DOHH2 (cell line): Measurements from ENCODE around the gene AMY1B.
"Not testable (repeated sequence)": the region's sequence is repeated elsewhere in the genome, so short reads cannot be mapped to it uniquely, and the experiment has no call there.

Source experiments
- EZH2phosphoT487 ChIP-seq: fragments of 200-600 bp; sonication (generic); IDR thresholded peaks from 2 replicates; pipeline ENCODE4 v1.6.1; 2017; ENCODE audit warnings: borderline replicate concordance, mild to moderate bottlenecking, antibody characterized with exemption, low read length, moderate library complexity, mixed read lengths
- TF ChIP-seq, protein P1 (sequence below): fragments of 200-600 bp; sonication (generic); IDR thresholded peaks from one replicate; pipeline ENCODE4 v1.5.1; 2014; ENCODE audit warnings: antibody characterized with exemption, mild to moderate bottlenecking, low read depth, low read length; ENCODE audit not compliant: poor library complexity, severe bottlenecking

- TF ChIP-seq, protein P1, sequence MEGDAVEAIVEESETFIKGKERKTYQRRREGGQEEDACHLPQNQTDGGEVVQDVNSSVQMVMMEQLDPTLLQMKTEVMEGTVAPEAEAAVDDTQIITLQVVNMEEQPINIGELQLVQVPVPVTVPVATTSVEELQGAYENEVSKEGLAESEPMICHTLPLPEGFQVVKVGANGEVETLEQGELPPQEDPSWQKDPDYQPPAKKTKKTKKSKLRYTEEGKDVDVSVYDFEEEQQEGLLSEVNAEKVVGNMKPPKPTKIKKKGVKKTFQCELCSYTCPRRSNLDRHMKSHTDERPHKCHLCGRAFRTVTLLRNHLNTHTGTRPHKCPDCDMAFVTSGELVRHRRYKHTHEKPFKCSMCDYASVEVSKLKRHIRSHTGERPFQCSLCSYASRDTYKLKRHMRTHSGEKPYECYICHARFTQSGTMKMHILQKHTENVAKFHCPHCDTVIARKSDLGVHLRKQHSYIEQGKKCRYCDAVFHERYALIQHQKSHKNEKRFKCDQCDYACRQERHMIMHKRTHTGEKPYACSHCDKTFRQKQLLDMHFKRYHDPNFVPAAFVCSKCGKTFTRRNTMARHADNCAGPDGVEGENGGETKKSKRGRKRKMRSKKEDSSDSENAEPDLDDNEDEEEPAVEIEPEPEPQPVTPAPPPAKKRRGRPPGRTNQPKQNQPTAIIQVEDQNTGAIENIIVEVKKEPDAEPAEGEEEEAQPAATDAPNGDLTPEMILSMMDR, result not testable (repeated sequence)
- TF ChIP-seq EZH2phosphoT487, result not testable (repeated sequence)
Observed at GRCh38 chr1:103744449-103744848, 48.4 kb upstream of the AMY1B start.
